GM21381 (cell line): ENCODE results near the gene SDR42E1.

Experiments
- ATAC-seq: cut with Tn5 transposase; IDR thresholded peaks from one replicate; pipeline ENCODE4 v1.9.1; 2021; ENCODE audit warnings: mild to moderate bottlenecking, moderate library complexity; ENCODE audit not compliant: unreplicated experiment

SDR42E1 gene, protein sequence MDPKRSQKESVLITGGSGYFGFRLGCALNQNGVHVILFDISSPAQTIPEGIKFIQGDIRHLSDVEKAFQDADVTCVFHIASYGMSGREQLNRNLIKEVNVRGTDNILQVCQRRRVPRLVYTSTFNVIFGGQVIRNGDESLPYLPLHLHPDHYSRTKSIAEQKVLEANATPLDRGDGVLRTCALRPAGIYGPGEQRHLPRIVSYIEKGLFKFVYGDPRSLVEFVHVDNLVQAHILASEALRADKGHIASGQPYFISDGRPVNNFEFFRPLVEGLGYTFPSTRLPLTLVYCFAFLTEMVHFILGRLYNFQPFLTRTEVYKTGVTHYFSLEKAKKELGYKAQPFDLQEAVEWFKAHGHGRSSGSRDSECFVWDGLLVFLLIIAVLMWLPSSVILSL

DNA sequence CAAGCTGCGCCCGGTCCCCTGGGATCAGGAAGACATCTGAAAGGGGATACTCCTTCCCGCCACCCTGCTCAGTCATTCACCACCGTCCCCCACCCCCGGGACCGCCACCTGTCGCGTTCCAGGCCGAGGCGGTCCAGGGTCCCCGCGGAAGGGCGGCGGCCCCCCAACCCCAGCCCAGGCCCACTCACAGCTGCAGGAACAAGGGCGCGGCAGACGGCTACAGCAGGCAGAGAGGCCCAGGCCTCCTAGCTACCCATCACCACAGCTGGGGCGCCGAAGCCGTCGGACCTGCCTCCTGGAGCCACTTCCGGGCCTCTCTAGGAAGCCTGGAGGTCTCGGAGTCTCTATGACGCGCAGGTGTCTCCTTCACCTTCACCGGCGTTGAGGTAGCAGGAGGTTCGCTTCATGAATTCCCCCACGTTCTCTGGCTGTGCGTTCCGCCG lies at the start of gene SDR42E1:
SDR42E1 (minus strand) TSS at position 272 of the 443 bp plus-strand sequence. CDS start 10,612 bp downstream, outside the sequence.
- peak; percentile 83 for ATAC-seq

DNA sequence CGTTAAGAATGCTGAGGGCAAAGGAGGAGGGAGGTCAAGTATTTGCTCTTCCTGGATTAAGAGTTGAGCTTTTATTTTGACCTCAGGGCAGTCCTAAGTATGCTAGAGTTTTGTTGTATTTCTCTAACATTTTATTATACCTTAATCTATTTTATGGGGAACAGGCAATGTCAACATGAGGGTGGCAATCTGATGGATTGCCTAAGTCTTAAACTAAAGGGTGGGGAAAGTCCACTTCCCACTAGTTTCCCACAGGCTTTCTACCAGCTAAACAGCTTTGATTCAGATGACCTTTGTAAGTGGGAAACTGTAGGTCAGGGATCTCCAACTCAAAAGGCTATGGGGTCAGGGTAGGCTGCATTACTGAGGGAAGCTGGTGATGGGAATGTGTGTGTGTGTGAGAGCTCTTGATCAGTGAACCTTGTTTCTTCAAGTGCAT lies 48.7 kb upstream of the SDR42E1 start:
- no peak for ATAC-seq

DNA sequence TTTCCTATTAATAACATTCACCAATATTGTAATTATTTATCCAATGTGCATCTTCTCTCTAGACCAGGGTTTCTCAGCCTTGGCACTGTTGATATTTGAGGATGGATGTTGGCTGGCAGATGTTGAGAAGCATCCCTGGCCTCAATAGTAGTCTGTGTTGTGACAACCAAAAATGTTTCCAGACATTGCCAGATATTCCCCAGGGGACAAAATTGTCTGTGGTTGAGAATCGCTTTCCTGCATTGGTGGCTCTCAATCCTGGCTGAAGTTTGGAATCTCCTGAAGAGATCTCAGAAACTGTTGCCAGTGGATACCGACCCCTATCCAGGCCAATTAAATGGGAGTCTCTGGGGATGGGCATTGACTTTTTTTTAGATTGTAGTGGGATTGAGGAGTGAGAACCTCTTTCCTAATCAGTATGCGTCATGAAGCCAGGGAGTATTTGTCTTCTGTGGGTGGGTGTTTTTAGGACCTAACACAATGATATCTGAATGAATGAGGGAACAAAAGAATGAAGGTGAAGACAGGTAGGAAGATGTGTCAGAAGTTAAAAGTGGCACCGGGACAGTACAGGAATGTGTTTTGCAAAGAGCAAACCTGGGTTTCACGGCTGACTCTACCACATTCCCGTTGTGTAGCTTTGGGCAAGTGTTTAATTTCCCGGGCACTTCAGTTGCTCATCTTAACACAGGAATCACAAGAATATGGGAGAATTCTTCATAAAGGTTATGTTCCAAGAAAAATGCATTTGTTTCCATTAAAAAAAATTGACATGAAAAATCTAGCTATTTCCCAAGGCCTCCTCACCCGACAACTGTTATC lies 48.1 kb upstream of the SDR42E1 start:
- no peak for ATAC-seq

DNA sequence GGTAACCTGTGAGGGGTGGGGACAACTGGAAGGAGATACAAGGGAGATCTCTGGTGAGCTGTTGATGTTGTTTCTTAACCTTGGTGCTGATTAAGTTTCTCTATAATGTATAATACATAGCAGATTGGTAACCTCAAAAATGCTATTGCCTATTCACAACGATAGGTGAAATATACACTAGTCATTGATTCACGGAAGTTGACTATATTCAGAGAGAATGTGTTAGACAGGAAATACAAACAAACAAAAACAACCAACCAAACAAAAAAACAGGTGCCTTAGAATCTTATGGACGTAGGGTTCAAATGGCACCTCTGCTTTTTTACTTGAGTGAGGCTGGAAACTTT lies 45.3 kb upstream of the SDR42E1 start:
- ATAC-seq: no peak

DNA sequence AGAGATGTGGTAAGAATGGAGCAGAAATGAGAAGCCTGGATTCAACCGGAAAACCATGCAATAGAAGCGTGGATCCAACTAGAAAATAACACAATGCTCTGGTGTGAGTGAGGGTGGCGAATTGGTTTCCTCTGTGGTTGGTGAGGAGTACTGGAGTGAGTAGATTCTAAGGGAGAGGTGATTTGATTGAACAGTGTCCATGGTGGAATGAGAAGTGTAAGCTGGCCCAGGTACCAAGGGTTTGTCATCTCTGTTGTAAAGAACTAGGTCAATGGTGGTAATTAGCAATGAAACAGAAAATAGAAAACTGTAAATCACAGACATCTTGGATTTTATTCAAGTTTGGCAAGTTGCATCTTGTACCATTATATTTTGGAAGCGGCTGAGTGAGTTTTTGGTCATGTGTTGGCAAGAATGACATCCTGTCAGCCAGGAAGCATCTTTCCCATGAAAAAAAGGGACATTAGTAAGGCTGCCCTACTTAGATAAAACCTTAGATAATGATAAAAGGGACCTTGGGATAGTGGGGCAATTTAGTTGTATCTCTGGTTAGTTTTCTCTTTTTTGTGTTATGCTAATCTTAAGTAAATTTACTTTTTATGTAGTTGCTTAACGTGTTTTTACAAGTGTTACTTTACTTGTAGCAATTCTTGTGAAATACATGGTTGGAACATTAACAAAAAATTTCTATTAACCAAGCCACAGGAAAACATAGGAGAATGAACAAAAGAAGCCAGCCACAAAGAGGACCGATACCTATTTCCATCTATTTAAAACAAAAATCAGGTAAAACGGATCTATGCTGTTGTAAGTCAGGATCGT lies 44.7 kb upstream of the SDR42E1 start:
- no peak for ATAC-seq

DNA sequence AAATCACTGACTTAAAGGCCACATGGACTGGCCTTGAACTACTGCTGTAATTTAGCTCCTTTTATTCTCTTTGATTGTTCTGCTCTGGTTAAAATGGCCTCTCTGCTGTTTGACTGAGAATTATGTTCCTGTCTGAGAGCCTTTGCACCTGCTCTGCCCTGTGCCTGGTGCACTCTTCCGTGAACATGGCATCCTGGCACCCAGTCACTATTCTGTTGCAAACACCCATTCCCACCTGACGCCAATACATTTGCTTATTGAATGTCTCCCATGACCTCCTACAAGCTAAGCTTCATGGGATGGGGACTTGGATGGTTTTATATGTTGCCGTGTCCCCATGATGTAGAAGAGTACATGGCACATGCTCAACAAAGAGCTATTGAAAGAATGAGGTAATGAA lies 43.8 kb upstream of the SDR42E1 start:
- no peak for ATAC-seq

DNA sequence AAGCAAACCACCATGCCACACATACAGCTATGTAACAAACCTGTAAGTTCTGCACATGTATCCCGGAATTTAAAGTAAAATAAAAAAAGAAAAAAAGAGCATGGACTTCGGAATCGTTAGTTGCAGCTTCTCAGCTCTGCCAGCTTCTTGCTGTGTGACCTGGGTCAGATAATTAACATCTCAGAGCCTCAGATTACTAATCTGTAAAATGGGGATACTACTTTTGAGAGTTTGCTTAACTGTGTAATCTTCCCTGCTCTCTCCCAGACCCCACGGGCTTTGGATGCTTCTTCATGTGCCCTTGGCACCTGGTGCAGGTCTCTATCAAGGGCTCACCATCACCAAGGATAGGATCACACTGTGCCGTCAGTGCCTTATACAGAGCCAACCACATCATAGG lies 40.4 kb upstream of the SDR42E1 start:
- ATAC-seq: no peak

DNA sequence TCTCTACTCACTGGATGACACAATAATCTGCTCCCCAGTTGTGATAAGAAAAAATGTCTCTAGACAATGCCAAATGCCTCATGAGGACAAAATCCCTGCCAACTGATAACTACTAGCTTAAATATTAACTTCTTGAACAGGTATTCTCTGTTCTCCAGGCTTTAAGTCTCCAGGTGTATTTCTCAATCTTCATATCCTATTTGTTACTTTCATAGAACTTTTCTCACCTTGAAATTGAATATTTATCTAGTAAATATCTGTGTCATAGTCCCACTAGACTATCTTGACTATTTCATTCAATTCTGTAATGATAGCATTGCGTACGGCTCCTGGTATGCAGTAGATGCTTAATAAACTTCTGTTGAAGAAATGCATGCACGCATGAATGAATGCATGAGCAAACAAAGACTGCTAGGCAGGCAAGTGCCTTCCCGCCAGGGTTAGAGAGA lies 39.7 kb upstream of the SDR42E1 start:
- no peak for ATAC-seq

DNA sequence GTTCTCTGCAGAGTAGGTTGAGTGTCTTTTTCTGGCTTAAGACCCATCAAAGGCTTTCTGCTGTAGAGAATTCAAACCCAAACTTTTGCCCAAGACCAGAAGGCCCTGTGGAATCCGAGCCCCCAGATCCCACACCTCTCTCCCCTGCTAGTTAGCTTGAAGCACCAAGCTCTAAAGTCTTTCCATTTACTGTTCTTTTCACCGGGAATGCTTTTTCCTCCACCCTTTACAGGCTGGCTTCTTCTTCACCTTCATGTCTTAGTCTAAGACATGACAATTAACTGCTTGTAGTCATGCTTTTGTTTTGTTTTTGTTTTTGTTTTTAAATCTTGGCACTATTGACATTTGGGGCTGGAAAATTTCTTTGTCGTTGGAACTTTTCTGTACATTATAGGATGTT lies 39.2 kb upstream of the SDR42E1 start:
- no peak for ATAC-seq

DNA sequence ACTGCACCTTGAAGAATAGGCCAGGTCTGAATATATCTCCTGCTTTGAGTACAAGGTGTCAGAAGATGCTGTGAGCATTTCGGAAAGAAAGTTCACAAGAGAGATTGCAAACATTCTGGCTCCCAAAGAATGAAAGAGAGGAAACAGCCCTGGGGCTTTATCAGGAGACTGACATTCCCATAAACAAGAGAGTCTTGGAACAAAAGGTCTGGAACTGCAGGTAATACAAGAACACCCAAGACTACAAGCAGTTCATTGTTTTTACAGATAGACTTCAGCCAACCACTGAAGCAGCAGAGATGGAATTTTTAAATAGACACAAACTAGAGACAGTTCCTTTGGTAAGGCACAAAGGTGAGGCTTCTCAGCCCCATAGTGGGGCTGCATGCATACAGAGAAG lies 38.2 kb upstream of the SDR42E1 start:
- ATAC-seq: no peak

DNA sequence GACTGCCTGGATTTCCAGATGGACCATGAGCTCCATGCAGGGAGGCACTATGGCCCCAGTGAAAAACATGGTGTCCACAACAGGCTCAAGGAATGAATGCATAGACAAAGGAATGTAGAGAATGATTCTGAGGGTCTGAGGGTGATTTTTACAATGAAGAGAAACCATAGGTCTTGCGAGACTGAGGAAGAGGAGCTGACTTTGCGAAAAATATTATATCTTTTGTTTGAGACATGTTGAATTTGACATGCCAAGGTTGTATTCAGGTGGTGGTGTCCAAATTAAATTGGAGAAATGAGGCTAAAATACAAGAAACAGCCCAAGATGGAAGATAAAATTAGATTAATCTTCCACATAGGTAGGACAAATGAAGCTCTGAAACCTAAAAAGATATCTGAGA lies 36.5 kb upstream of the SDR42E1 start:
- ATAC-seq: no peak

DNA sequence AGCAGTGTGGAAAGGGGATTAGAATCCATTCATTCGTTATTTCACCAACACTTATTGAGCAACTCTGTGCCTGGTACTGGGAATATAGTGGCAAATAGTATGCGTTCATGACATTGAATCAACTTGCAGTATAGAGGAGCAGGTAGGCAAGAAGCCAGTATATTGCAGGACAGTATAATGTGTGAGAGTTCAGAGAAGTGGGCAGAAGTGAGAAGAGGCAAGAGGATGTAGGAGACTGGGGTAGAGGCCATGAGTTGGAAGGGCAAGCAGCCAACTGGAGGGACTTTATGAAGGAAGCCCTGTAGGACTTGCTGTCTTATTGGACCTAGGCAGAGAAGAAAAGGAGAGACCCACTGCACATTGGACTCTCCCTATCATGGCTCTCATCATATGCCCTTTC lies 36.1 kb upstream of the SDR42E1 start:
- ATAC-seq: no peak

DNA sequence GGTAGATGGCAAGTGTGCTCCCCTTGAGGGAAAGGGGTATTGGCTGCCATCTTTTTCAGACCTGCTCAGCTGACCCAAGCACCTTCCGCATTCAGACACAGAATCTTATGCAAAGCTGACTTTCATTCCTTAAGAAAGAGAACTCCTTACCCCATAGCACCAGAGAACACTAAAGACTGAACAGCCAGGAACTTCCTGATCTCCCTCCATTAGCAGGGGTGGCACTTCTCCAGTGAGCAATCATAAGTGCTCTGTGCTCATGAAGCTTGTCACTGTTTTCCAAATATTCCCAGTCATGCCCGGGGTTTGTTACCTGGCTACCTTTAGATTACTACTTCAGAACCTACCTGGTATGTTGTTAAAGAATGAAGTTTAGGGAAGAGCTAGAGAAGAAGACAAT lies 35.7 kb upstream of the SDR42E1 start:
- no peak for ATAC-seq

DNA sequence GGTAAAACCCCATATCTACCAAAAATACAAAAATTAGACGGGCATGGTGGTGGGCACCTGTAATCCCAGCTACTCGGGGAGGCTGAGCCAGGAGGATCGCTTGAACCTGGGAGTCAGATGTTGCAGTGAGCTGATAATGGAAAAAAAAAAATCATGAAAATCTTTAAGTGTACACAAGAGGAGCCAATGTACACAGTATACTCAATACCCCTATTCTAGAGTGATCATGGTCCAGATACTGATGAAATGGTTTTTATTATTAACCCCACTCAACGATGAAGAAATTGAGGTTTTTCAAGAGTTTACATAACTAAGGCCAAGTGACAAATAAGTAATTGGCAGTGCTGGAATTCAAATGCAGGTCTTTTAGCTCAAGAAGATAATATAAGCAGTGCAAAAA lies 35.3 kb upstream of the SDR42E1 start:
- no peak for ATAC-seq

DNA sequence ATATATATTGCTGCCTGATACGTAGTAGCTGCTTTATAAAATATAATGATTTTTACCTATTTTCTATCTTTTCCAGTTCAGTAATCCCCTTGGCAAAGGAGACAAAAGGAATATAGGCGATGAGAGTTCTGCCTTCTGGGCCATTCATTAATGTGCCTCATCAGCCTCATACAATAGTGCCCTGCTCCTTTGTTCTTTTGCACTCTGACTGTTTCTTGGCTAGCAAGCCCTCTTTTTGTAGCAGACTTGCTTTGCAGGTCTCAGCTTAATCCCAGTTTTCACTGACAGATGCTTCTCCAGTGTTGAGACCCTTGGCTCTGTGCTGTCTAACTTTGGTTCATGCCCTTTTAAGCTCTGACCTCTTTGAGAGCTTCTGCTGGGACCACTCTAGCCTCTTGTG lies 34.2 kb upstream of the SDR42E1 start:
- no peak for ATAC-seq

DNA sequence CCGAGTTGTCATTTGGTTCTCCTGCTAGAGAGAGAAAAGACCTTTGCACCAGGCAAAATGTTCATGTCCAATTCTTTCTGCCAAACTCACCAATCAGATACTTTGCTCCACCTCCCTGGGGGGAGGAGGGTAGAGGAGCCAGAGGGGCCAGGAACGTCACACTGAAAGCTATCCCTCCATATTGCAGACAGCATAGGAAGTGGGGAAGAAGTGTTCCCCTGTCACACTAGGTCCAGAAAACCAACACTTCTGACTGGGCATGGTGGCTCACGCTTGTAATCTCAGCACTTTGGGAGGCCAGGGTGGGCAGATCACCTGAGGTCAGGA lies 33.3 kb upstream of the SDR42E1 start:
- ATAC-seq: no peak

DNA sequence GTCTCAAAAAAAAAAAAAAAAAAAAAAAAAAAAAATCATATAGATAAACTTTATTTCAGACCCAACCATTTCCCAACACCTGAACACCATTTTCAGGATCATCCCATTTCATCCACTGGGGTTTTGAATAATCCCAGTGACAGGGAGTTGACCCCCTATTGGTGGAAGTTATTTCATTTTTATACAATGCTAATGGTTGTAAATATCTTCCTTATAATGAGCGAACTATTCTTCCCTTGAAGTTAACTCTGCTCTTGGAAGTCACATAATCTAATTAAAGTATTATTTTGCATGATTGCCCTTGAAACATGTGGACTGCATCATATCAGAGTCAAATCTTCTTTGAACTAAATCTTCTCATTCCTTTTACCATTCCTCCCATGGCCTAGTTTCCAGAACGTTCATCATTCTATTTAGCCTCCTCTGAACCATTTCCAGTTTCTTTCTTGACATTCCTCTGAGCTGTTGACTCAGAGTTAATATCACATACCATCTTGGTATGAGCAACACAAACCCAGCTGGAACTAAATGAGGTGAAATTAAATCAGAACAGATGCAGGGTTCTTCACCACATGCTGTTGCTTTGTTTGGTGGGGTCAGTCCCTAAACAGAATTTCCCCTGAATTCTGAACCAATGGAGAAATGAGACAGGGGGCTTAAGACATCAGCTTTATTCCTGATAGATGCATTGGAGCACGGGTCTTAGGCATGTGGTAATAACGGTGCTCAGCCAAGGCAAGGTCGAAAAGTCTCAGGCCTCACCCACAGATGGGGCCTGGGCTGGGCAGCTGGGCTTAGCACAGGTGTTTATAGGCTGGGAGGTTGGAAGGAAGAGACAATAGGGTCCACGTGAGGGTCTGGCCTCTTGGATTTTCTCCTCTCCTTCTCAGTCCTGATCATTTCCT lies 32.7 kb upstream of the SDR42E1 start:
- no peak for ATAC-seq

DNA sequence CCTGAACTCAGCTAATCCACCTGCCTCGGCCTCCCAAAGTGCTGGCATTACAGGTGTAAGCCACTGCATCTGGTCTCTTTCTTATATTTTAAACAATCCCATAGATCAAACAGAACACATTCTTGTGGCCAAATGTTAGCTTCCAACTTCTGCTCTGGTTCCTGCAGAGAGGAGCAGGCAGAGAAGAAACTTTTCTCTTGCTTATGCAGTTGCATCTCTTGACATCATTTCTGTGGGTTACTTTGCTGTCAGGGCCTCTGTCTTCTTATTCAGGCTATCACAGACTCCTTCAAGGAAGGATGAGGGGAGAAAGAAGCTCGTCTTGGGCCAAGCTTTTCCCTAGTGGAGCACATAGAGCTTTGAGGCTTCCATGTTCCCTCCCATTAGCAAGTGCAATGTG lies 31.6 kb upstream of the SDR42E1 start:
- no peak for ATAC-seq

DNA sequence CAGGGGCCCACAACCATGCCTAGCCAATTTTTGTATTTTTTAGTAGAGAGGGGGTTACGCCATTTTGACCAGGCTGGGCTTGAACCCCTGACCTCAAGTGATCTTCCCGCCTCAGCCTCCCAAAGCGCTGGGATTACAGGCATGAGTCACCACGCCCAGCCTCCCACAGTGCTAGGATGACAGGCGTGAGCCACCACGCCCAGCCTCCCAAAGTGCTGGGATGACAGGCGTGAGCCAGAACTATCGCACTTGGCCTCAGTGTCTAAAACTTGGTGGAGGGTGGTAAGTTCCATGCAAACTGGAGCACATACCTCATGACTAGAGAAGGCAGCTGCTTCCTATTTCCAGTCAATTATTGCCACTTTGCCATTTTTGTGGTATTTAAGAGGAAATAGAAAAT lies 30.9 kb upstream of the SDR42E1 start:
- ATAC-seq: no peak

DNA sequence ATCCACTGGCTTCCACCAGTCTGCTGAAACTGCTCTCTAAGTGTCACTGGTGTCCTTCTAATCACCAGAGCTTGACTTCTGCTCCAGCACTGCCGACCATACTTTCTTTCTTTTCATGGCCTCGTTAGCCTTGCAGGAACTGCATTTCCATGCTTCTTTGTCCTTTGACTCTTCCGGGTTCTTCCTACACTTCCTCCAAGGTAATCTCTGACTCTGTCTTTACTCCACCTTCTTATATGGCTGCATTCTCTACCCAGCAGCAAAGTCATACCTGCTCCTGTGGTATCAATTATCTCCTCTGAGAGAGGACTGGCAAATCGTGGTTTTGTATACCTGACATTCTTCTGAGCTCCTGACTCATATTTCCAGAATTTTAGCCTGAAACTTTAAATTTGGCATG lies 30.3 kb upstream of the SDR42E1 start:
- no peak for ATAC-seq
